Uterus (tissue), 4 donors: ENCODE results near the gene INHBB. TPM values are rescaled to one million over a fixed set of nuclear protein-coding genes. Genes with fewer than 3 reads are reported as not detected.

Experiments
- DNase-seq, 2 donors: peaks; one replicate each; pipeline ENCODE4 v3.0.0-alpha.2; 2019 to 2020
- H3K27ac ChIP-seq, 2 donors: fragments of 200-600 bp; sonication (generic); 1 replicate in 1 of 2; 2 replicates in 1 of 2; pipeline ENCODE4 v1.5.1; 2016 to 2018
- H3K27me3 ChIP-seq, 2 donors: fragments of 200-600 bp; sonication (generic); one replicate each; pipeline ENCODE4 v1.5.1; 2018 to 2019; ENCODE audit warnings: control low read depth in 1 of 2
- H3K36me3 ChIP-seq, 2 donors: fragments of 200-600 bp; sonication (generic); one replicate each; pipeline ENCODE4 v1.5.1; 2019; ENCODE audit warnings: control low read depth in 1 of 2
- H3K4me1 ChIP-seq, 2 donors: fragments of 200-600 bp; sonication (generic); one replicate each; pipeline ENCODE4 v1.5.1; 2018 to 2019; ENCODE audit warnings: control low read depth in 1 of 2
- H3K4me3 ChIP-seq, 2 donors: fragments of 200-600 bp; sonication (generic); 1 replicate in 1 of 2; 2 replicates in 1 of 2; pipeline ENCODE4 v1.5.1; 2018 to 2019; ENCODE audit warnings: mild to moderate bottlenecking in 1 of 2
- H3K9me3 ChIP-seq, 2 donors: fragments of 200-600 bp; sonication (generic); one replicate each; pipeline ENCODE4 v1.5.1; 2019; ENCODE audit warnings: control low read depth in 1 of 2
- CTCF ChIP-seq, 4 experiments: fragments of 200-600 bp in 2 of 4; fragments of 450-650 bp in 2 of 4; sonication (generic) in 2 of 4; IDR thresholded peaks; one replicate each; pipeline ENCODE4 v1.5.1; 2016 to 2019; ENCODE audit warnings: antibody characterized with exemption in 4 of 4, mild to moderate bottlenecking in 2 of 4, moderate library complexity in 1 of 4
- POLR2A ChIP-seq, 2 donors: fragments of 450-650 bp; IDR thresholded peaks; one replicate each; pipeline ENCODE4 v1.6.1; 2016; ENCODE audit warnings: antibody characterized with exemption in 2 of 2, mild to moderate bottlenecking in 1 of 2, moderate library complexity in 1 of 2
- intact Hi-C: fragments of 100-400 bp; cut with DNase I; formaldehyde crosslinking; loops from one replicate; pipeline ENCODE4 v1.15.1; 2023; ENCODE audit warnings: low total_unique reads
- total RNA-seq, 4 donors: library from RNA; depleted of rRNA in 3 of 4; stranded (reverse); fragments of >200 nt in 3 of 4; gene quantifications; one replicate each; pipeline versions ENCODE4 v1.1.0 to v1.2.4, GENCODE V29; 2014 to 2023
- donor health status: DM: yes; HTN: yes; CAD: no.

INHBB gene
- total RNA-seq, 4 donors from 2014 or later = 0.35 to 18.1 (median 4.2) TPM

- H3K4me3 ChIP-seq = no peak overlapping the region
- DNase-seq = no peak
- H3K27me3 ChIP-seq = no peaks in the 10 kb centered on the region
- no peak overlapping the region for H3K27ac ChIP-seq
- H3K4me1 ChIP-seq = no peaks in the 10 kb centered on the region
- H3K36me3 ChIP-seq = no peaks in the 10 kb centered on the region
- TF ChIP-seq CTCF (IDR thresholded peaks at IDR 0.05) (no peak), POLR2A (IDR thresholded peaks at IDR 0.05) (no peak)
- H3K9me3 ChIP-seq = no peaks in the 10 kb centered on the region
- intact Hi-C loops = loop anchor here (10.0 kb wide), 1 partner anchor 91 kb away; the partner anchor contains the start of gene TMEM185B
Observed at GRCh38 chr2:120316071-120316470, 29.9 kb upstream of the INHBB start.

GRCh38 chr2:120316528-120317179 lies 29.3 kb upstream of the INHBB start:
- DNase-seq = no peak
- H3K4me3 ChIP-seq = no peak overlapping the region
- H3K27me3 ChIP-seq = no peaks in the 10 kb centered on the region
- no peaks in the 10 kb centered on the region for H3K9me3 ChIP-seq
- intact Hi-C loops = loop anchor here (10.0 kb wide), 1 partner anchor 92 kb away; the partner anchor contains the start of gene TMEM185B
- TF ChIP-seq CTCF (IDR thresholded peaks at IDR 0.05) (no peak), POLR2A (IDR thresholded peaks at IDR 0.05) (no peak)
- H3K36me3 ChIP-seq = no peaks in the 10 kb centered on the region
- no peaks in the 10 kb centered on the region for H3K4me1 ChIP-seq
- H3K27ac ChIP-seq = no peak overlapping the region

- Histone ChIP-seq H3K27me3 (no peaks in the 10 kb centered on the region), H3K4me1 (no peaks in the 10 kb centered on the region), H3K9me3 (no peaks in the 10 kb centered on the region), H3K36me3 (no peaks in the 10 kb centered on the region), H3K27ac (no peak overlapping the region), H3K4me3 (no peak overlapping the region)
- DNase-seq = no peak
- TF ChIP-seq POLR2A (IDR thresholded peaks at IDR 0.05) (no peak), CTCF (IDR thresholded peaks at IDR 0.05) (no peak)
- intact Hi-C loops = loop anchor here (10.0 kb wide), 1 partner anchor 92 kb away; the partner anchor contains the start of gene TMEM185B
Observed at GRCh38 chr2:120317180-120317533, 28.8 kb upstream of the INHBB start.

- H3K27ac ChIP-seq = no peak overlapping the region
- no peak overlapping the region for H3K4me3 ChIP-seq
- no peaks in the 10 kb centered on the region for H3K9me3 ChIP-seq
- intact Hi-C loops = loop anchor here (10.0 kb wide), 1 partner anchor 93 kb away; the partner anchor contains the start of gene TMEM185B
- no peaks in the 10 kb centered on the region for H3K4me1 ChIP-seq
- no peaks in the 10 kb centered on the region for H3K36me3 ChIP-seq
- no peaks in the 10 kb centered on the region for H3K27me3 ChIP-seq
- TF ChIP-seq POLR2A (IDR thresholded peaks at IDR 0.05) (no peak), CTCF (IDR thresholded peaks at IDR 0.05) (no peak)
- DNase-seq = no peak
Observed at GRCh38 chr2:120317916-120318315, 28.0 kb upstream of the INHBB start.

GRCh38 chr2:120318626-120319025 lies 27.3 kb upstream of the INHBB start:
- Histone ChIP-seq H3K27ac (peak overlapping the region in 1 of 2 donors; percentile 40), H3K36me3 (no peaks in the 10 kb centered on the region), H3K9me3 (no peaks in the 10 kb centered on the region), H3K27me3 (no peaks in the 10 kb centered on the region), H3K4me3 (no peak overlapping the region), H3K4me1 (no peaks in the 10 kb centered on the region)
- intact Hi-C loops = loop anchor here (10.0 kb wide), 1 partner anchor 94 kb away; the partner anchor contains the start of gene TMEM185B
- DNase-seq = peak; percentile 40 to 50
- no peak for TF ChIP-seq POLR2A (IDR thresholded peaks at IDR 0.05)
- no peak for TF ChIP-seq CTCF (IDR thresholded peaks at IDR 0.05)
